CD4-positive, alpha-beta T cell treated with Interleukin-17A for 4 hours (primary cell): ENCODE results near the gene MRPL1.

Experiments
- DNase-seq: peaks from one replicate; pipeline ENCODE4 v3.0.0-alpha.2; 2020; ENCODE audit warnings: mixed read lengths

The MRPL1 gene

DNA sequence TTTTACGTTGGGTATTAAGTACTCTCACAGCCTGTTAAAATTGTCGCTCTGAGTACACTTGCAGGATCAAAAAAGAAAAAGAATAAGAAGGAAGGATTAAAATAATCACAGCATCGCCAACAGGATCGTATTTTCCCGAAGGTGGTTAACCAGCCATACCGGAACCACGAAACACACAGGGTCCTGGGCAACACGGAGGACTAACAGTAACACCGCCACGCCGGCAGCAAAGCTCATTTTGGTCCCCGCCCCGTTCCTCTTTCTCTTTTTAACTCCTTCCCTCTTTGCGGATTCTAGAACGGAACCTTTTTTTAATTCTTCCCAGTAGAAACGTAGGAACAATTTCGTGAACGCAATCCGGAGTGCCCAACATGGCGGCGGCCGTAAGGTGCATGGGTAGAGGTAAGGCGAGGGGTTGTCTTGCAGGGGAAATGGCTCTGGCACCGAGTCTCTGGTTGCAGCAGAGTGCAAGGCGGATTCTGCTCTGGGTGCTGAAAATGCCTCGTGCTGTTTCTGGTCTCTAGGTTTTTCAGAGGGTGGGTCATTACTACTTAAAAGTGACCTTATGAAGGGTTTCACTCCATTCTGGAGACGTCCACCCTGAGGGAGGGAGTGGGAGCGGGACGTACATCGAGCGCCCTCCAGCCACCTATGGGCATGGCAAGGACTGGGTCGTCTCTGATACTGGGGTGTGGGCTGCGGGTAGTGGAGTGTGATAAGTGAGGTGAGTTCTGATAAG lies at the start of gene MRPL1:
MRPL1 (plus strand) TSS at position 353 of the 739 bp plus-strand sequence; CDS start at position 372, 19 bp downstream.
- DNase-seq, result peak; percentile 90

DNA sequence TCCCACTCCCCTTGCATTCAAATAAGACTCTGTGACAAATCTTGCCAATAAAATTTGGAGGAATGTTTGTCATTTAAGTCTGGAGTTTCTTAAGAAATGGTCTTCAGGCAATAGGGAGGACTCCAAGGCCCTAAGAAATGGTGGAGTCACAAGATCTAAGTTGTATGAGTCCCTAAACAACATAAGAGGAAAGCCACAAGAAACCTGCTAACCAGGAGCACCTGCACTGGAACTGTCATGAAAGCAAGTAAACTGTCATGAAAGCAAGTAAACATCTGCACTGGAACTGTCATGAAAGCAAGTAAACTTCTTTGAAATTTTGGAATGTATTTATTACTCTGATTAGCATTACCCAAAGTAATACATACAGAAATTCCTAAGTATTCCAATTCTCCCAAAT lies 47.0 kb upstream of the MRPL1 start:
- no peak for DNase-seq

GRCh38 chr4:77816546-77816945 lies 46.1 kb upstream of the MRPL1 start:
- no peak for DNase-seq

DNA sequence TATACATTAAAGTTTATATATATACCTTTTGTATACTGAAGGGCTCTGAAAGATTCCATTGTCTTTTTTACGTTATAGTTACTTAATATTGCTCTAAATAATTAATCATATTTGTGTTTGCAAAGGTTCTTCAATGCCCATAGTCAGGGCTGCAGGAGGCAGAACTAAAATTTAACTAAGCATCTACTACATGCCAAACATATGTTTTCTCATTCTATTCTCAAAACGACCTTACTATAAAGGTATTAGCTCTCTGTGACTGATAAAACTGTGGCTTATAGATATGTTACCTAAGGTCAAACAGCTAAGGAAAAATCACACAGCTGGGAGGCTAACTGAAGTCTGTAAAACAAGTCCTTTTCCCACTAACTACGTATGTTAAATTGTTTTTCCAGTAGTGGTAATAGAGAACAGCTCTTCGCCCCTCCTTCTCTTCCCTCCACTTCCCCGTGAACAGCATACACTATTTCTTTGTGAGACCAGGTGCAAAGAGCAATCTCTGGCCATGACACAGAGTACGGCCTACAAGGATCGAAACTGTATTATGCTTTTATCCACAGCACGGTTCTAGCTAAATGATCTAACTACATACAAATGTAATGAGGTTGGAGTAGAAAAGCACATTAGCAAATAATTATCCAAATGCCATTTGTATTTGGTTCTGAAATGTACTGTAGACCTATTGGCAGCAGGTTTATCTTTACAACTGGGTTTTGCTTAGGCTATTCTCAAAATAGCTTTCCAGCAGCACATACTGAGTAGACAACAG lies 45.1 kb upstream of the MRPL1 start:
- DNase-seq, result no peak

GRCh38 chr4:77818073-77818601 lies 44.5 kb upstream of the MRPL1 start:
- peak; percentile 64 for DNase-seq

GRCh38 chr4:77818602-77819403 lies 43.8 kb upstream of the MRPL1 start, which contains the start of gene CNOT6L:
Gene CNOT6L (minus strand): TSS chr4:77819368. CDS start chr4:77819308, 60 bp downstream.
- DNase-seq, result peak; percentile 92

- no peak for DNase-seq
These were observed 43.2 kb upstream of the MRPL1 start for GRCh38 chr4:77819404-77819842.

DNA sequence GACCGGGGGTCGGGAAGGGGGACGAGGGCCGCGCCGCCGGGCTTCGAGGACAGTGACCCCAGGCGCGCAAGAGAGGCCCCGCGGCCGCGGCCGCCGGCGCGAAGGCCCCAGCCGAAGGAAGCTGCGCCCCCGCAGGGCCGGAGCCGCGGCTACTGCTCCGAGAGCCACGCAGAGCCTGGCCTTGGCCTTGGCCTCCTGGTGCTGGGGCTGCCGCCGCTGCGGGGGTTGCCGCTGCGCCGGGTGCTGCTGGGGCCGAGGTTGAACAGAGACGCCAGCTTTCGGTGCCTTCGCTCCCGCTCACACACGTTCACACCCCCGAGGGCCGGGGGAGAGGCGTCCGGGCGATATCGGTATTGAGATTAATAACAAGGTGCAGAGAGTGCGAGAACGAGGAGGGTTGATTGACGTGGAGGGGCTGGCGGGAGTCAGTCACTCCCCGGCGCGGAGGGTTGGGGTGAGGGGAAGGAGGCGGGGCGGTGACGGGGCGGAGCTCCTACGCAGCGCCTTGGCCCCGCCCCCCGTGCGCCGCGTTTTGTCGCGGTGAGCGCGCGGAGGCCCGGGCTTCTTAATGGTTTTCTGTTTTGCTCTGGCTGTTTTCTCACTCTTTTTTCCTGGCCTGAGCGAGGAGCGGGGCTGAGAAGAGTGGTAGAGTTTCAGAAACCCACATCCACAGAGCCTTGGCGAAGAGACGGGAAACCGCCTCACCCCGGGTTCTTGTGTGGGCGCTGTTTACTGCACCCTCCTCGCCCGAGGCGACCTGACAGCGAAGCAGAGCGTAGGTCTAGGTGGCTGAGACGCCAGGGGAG lies 42.6 kb upstream of the MRPL1 start:
- peak; percentile 96 for DNase-seq

- peak; percentile 20 for DNase-seq
These were observed 41.7 kb upstream of the MRPL1 start for GRCh38 chr4:77820649-77821561.

DNA sequence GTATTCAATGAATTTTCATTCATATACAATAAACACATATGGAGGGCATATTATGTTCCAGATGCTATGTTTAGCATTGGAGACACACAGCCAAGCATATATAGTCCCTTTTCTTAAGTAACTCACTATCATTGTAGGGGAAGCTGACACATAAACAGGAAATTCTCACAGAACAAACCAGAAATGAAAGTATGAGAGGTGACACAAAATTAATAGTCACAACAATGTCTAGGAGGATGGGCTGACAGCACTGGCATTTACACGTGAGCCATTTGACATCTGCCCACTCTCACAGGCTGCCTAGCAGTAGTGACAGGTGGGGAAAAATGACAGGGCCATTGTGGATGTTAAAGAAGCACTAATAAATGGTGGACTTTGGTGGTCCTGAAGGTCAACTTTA lies 40.9 kb upstream of the MRPL1 start:
- DNase-seq, result peak; percentile 65

- DNase-seq, result no peak
These were observed 36.4 kb upstream of the MRPL1 start for GRCh38 chr4:77826275-77826674.

DNA sequence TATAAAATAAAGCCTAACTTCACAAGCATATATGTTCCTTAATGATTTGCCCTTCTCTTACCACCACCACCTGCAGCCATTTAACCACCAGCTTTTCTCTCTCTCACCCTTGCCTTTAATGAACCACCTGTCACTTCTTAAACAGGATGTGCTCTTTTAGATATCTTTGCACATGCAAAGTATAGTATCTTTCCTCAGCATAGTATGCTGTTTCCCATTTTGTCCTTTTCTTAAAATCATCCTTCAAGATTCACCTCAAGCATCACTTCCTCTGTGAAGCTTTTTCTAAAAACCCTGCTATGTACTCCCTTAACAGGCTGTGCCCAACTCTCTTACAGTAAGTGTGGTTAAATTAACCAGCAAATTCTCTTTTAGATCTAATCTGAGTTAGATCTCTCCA lies 35.3 kb upstream of the MRPL1 start:
- DNase-seq, result no peak

DNA sequence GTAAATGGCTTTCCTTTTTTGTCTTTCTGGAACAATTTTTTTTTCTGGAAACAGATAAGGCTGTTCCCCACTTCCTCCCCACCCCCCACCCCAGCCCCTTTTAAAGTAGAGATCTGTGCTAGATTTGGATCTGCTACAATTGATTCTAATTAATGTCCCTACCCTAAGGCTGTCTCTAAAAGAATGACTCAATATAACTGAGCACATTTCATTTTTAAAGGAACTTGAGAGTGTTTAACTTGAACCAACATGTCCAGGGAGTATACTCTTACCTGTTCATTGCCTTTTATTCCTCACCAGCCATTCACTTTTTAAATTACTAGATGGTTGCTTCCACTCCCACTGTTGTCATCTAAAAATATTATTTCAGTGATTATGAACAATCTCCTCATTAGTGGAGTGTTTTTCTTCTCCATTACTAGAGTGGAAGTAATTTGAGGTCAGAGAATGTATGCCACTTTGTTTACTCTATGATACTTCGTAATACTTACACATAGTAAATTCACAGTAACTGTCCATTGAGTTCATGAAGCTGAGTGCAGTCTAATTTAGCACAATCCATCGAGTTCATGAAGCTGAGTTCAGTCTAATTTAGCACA lies 29.4 kb upstream of the MRPL1 start:
- no peak for DNase-seq

DNA sequence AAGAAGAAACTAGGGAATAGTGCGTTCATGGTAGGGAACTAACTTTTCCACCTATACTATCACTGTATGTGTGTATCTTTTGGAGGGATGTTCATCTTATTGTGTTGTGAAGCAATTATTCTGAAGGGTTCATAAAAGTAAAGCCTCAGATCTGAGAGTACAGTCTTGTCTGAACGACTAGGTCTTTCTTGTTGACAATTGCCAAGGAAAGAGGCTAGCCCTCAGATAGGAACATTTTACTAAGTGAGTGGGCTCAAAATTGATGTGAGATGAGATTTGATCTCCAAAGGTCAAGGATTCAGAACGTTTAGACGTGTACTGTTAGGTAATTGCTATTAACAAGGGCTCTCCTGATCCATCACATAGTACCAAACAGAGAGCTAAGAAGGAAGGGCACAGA lies 28.2 kb upstream of the MRPL1 start:
- DNase-seq, result no peak

GRCh38 chr4:77843628-77844027 lies 19.0 kb upstream of the MRPL1 start:
- DNase-seq, result no peak

DNA sequence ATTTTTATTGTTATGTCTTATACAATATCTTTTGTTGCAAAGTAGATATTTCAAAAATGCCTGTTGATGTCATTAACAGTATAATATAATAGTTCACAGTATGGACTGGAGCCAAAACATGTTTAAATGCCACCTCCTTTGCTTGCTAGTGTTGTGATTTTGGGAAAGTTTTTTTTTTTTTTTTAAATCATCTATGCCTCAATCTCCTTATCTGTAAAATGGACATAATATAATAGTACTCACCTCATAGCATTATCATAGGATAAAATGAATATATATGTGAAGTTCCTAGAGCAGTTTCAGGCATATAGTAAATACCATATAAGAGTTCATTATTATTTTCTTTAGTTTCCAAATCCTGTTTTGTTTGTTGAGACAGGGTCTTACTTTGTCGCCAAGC lies 18.3 kb upstream of the MRPL1 start:
- DNase-seq, result no peak

DNA sequence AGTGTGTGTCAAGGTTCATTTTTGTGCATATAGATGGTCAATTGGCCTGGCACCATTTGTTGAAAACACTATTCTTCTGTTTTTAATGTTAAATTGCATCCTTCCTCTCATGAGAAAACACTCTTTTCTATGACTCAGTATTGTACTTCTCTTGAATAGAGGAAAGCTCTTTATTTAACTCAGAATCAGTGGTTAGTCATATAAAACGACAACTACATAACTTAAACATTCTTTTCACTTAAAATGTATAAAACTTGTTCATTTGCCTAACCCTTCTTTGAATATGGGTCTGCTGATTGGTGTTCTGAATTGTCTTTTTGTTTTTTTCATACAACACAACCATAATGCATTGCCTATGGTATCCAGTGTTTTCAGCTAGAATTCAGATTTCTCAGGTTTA lies 17.2 kb upstream of the MRPL1 start:
- DNase-seq, result no peak

DNA sequence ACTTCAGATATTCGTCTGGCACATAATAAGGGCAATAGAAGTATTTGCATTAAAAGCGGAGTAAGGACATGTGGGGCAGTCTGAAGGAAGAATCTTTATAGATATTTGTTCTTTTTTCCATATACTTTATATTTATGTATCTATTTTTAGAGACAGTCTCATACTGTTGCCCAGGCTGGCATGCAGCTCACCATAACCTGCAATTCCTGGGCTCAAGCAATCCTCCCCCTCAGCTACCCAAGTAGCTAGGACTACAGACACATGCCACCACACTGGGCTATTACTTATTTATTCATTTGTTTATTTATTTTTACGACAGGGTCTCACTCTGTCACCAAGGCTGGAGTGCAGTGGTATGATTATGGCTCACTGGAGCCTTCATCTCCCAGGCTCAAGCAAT lies 16.7 kb upstream of the MRPL1 start:
- no peak for DNase-seq

DNA sequence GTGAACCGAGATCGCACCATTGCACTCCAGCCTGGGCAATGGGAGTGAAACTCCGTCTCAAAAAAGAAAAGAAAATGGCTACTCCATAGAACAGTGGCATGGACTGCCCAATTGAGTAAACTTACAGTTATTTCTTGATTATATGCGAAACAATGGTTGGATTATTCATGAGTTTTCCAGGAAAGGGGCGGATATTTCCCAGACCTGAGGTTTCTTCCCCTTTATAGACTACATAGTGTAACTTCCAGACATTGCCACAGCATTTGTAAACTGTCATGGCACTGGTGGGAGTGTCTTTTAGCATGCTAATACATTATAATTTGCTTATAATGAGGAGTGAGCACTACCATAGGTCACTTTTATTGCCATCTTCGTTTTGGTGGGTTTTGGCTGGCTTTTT lies 14.1 kb upstream of the MRPL1 start:
- DNase-seq, result no peak

GRCh38 chr4:77849278-77849965 lies 13.2 kb upstream of the MRPL1 start:
- DNase-seq, result no peak
